Gastroesophageal sphincter (tissue), 3 donors: ENCODE data around the gene TENM3.

Experiments
- POLR2A ChIP-seq, 2 donors: fragments of 450-650 bp; IDR thresholded peaks; one replicate each; pipeline ENCODE4 v1.6.1; 2017; ENCODE audit warnings: antibody characterized with exemption in 2 of 2, mild to moderate bottlenecking in 2 of 2, moderate library complexity in 1 of 2
- TF ChIP-seq, protein P1 (sequence below), 4 experiments: fragments of 200-600 bp in 2 of 4; fragments of 450-650 bp in 2 of 4; sonication (generic) in 1 of 4; IDR thresholded peaks; one replicate each; pipeline ENCODE4 v1.5.1; 2017 to 2019; ENCODE audit warnings: antibody characterized with exemption in 4 of 4, mild to moderate bottlenecking in 2 of 4, moderate library complexity in 2 of 4

DNA sequence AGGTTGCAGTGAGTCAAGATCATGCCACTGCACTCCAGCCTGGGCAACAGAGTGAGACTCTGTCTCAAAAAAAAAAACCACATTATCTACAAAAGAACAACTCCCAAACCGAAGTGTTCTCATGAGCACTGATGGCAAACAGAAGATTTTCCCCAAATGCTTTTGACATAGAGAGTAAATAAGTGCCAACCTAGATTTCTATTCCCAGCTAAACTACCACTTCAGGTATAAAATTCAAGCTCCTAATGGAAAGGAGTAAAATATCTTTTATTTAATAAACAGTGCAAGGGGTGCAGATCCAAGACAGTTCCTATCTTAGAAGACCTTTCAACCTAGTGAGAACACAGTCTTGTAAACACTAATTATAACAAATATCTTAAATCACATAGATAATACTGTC, 170.3 kb downstream of the TENM3 start:
- no peak for TF ChIP-seq POLR2A (IDR thresholded peaks at IDR 0.05)
- TF ChIP-seq, protein P1, sequence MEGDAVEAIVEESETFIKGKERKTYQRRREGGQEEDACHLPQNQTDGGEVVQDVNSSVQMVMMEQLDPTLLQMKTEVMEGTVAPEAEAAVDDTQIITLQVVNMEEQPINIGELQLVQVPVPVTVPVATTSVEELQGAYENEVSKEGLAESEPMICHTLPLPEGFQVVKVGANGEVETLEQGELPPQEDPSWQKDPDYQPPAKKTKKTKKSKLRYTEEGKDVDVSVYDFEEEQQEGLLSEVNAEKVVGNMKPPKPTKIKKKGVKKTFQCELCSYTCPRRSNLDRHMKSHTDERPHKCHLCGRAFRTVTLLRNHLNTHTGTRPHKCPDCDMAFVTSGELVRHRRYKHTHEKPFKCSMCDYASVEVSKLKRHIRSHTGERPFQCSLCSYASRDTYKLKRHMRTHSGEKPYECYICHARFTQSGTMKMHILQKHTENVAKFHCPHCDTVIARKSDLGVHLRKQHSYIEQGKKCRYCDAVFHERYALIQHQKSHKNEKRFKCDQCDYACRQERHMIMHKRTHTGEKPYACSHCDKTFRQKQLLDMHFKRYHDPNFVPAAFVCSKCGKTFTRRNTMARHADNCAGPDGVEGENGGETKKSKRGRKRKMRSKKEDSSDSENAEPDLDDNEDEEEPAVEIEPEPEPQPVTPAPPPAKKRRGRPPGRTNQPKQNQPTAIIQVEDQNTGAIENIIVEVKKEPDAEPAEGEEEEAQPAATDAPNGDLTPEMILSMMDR (IDR thresholded peaks at IDR 0.05): no peak
